Ascending aorta (tissue), 2 donors: ENCODE results near the gene CSNK1G1. TPM values are rescaled to one million over a fixed set of nuclear protein-coding genes. Genes with fewer than 3 reads are reported as not detected.

Source experiments
- DNase-seq, 2 donors: peaks; one replicate each; pipeline ENCODE4 v3.0.0-alpha.2; 2019; ENCODE audit warnings: low spot score in 2 of 2
- H3K27ac ChIP-seq, 2 donors: fragments of 200-600 bp; sonication (generic); one replicate each; pipeline ENCODE4 v1.5.1; 2016 to 2017; ENCODE audit warnings: mild to moderate bottlenecking in 1 of 2
- H3K27me3 ChIP-seq: fragments of 200-600 bp; sonication (generic); one replicate; pipeline ENCODE4 v1.5.1; 2017
- H3K36me3 ChIP-seq, 2 donors: fragments of 200-600 bp; sonication (generic); one replicate each; pipeline ENCODE4 v1.5.1; 2016
- H3K4me1 ChIP-seq, 2 donors: fragments of 200-600 bp; sonication (generic); one replicate each; pipeline ENCODE4 v1.5.1; 2016 to 2017; ENCODE audit warnings: mild to moderate bottlenecking in 1 of 2
- H3K4me3 ChIP-seq, 2 donors: fragments of 200-600 bp; sonication (generic); one replicate each; pipeline ENCODE4 v1.5.1; 2016 to 2017; ENCODE audit warnings: mild to moderate bottlenecking in 1 of 2
- H3K9me3 ChIP-seq, 2 donors: fragments of 200-600 bp; sonication (generic); one replicate each; pipeline ENCODE4 v1.5.1; 2016
- intact Hi-C: fragments of 100-400 bp; cut with DNase I; formaldehyde crosslinking; loops from one replicate; pipeline ENCODE4 v1.15.1; 2023
- total RNA-seq: library from RNA; depleted of rRNA; stranded (reverse); fragments of >200 nt; gene quantifications from one replicate; pipeline ENCODE4 v1.1.0, GENCODE V29; 2016
- TF ChIP-seq, protein P1 (sequence below), 3 experiments: fragments of 200-600 bp in 2 of 3; fragments of 450-650 bp in 1 of 3; sonication (generic) in 2 of 3; IDR thresholded peaks; one replicate each; pipeline ENCODE4 v1.5.1; 2016 to 2019; ENCODE audit warnings: antibody characterized with exemption in 3 of 3, mild to moderate bottlenecking in 1 of 3, moderate library complexity in 1 of 3

The CSNK1G1 gene
- total RNA-seq, 1 donor from 2014 or later: 12.9 TPM

DNA sequence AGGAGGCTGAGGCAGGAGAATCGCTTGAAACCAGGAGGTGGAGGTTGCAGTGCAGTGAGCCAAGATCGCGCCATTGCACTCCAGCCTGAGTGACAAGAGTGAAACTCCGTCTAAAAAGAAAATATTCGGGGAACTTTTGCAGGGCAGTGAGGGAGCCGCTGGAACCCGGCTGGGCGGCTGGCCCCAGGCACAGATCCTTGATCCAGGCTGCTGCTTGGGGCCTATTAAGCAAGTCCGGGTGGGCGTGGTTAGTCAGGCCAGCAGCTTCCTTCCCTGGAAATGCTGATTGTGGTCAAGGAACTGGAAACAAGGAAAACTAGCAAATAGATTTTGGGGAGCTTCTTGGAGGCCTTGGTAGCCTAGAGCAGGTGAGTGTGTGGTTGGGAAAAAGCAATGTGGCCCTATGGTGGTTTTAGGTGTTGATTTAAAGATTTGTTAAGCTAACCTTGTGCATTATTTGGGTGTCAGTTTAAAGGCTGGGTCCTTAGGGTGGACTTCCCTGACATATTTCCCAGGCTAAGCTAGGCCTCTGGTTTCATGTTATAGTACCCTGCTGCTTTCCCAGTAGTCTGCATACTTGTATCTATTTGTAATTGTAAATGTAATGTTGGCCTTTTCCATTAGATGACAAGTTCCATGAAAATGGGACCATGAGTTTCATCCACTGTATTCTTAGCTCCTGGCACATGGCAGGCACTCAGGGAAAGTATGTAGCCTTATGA is 222.2 kb downstream of the CSNK1G1 start:
- H3K4me1 ChIP-seq: no peaks in the 10 kb centered on the region
- H3K27me3 ChIP-seq: no peaks in the 10 kb centered on the region
- no peak overlapping the region for H3K4me3 ChIP-seq
- TF ChIP-seq, protein P1, sequence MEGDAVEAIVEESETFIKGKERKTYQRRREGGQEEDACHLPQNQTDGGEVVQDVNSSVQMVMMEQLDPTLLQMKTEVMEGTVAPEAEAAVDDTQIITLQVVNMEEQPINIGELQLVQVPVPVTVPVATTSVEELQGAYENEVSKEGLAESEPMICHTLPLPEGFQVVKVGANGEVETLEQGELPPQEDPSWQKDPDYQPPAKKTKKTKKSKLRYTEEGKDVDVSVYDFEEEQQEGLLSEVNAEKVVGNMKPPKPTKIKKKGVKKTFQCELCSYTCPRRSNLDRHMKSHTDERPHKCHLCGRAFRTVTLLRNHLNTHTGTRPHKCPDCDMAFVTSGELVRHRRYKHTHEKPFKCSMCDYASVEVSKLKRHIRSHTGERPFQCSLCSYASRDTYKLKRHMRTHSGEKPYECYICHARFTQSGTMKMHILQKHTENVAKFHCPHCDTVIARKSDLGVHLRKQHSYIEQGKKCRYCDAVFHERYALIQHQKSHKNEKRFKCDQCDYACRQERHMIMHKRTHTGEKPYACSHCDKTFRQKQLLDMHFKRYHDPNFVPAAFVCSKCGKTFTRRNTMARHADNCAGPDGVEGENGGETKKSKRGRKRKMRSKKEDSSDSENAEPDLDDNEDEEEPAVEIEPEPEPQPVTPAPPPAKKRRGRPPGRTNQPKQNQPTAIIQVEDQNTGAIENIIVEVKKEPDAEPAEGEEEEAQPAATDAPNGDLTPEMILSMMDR (IDR thresholded peaks at IDR 0.05): no peak
- H3K9me3 ChIP-seq: no peaks in the 10 kb centered on the region
- peaks cover 86 to 100% of the 10 kb centered on the region in 2 donors for H3K36me3 ChIP-seq
- intact Hi-C loops: no loop called here
- H3K27ac ChIP-seq: no peak overlapping the region
- no peak for DNase-seq

DNA sequence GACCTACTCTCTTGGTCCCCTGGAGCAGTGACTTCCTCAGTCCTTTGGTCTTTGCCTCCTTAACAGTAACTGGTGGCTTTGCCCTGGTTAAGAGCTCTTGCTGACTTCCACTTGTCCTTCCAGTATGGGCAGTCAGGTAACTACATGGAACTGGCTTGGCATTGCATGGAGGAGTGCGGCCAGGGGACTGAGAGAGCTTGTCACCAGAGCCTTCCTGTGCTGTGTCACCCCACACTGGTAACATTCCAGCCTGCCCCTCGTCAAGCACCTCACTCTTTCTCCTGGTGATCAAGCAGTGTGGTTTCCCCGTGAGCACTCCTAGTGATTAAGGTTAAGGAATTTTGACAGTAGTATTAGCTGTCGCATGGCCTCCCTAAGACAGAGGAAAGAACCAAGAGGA is 223.8 kb downstream of the CSNK1G1 start:
- Histone ChIP-seq H3K27ac (no peak overlapping the region), H3K4me1 (no peaks in the 10 kb centered on the region), H3K36me3 (peaks cover 88 to 100% of the 10 kb centered on the region in 2 donors), H3K9me3 (no peaks in the 10 kb centered on the region), H3K27me3 (no peaks in the 10 kb centered on the region), H3K4me3 (no peak overlapping the region)
- TF ChIP-seq, protein P1 (IDR thresholded peaks at IDR 0.05): no peak
- DNase-seq: no peak
- intact Hi-C loops: no loop called here

DNA sequence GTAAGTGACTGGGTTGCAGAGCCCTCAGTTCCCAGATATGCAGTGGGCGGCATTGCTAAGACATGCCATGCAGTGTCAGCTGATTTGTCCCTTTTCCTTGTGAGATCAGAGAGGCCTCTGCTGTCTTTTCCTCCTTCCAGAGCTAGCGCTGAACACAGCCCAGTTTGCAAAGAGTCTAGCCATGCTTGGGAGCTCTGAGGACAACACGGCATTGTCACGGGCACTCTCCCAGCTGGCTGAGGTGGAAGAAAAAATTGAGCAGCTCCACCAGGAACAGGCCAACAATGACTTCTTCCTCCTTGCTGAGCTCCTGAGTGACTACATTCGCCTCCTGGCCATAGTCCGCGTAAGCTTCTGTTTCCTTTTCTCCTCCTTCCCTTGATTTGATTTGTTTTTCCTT is 224.4 kb downstream of the CSNK1G1 start:
- no peak for DNase-seq
- Histone ChIP-seq H3K4me1 (no peaks in the 10 kb centered on the region), H3K9me3 (no peaks in the 10 kb centered on the region), H3K27ac (no peak overlapping the region), H3K36me3 (peaks cover 88 to 100% of the 10 kb centered on the region in 2 donors), H3K4me3 (no peak overlapping the region), H3K27me3 (no peaks in the 10 kb centered on the region)
- TF ChIP-seq, protein P1 (IDR thresholded peaks at IDR 0.05): no peak
- intact Hi-C loops: no loop called here

DNA sequence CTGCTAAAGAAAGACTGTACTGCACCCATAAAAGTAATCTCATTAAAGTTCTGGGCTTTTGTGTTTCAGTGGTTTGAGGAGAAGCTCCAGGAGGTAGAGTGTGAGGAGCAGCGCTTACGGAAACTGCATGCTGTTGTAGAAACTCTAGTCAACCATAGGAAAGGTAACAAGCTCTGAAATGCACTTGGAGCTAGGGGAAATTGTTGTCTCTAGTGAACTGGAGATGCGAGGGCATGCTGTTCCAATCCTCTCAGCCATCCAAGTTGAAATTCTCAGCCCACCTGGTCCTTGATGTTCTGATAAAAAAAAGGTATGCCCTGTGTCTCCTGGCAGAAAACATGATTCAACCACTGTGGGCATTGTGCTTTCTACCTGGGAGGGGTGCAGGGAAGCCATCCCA is 225.8 kb downstream of the CSNK1G1 start:
- intact Hi-C loops: no loop called here
- H3K4me3 ChIP-seq: no peak overlapping the region
- DNase-seq: no peak
- peaks cover 82 to 99% of the 10 kb centered on the region in 2 donors for H3K36me3 ChIP-seq
- TF ChIP-seq, protein P1 (IDR thresholded peaks at IDR 0.05): no peak
- no peaks in the 10 kb centered on the region for H3K9me3 ChIP-seq
- H3K27ac ChIP-seq: no peak overlapping the region
- H3K27me3 ChIP-seq: no peaks in the 10 kb centered on the region
- no peaks in the 10 kb centered on the region for H3K4me1 ChIP-seq

DNA sequence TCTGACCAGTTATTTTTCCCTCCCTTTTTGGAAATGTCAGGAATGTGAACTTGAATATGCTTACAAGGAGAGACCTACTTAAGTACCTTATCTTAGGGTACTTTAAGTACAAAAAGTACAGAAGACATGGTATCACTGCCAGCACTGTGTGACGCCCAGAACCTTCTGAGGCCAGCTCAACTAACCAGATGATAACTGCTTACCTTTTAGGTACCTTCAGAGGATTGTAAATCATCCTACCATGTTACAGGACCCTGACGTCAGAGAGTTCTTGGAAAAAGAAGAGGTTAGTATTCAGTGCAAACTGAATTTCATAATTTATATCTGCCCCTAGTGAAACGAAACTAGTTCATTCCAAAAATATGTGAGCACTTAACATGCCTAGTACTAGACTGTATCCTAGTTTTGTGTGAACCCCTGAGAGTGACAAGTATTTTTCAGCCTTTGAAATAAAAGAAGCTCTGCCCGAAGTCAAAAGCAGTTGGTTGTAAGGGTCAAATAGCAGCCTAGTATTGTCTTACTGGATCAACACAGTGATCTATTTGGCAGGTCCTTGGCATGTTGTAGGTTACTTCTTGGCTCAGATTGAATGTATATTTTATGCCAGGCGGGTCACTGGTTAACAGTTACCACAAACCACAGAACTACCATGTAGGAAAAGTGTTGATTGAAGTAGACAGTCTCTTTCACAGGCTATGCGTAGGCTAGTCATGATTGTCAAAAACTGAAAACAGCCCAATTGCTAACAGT is 228.3 kb downstream of the CSNK1G1 start:
- Histone ChIP-seq H3K27me3 (no peaks in the 10 kb centered on the region), H3K27ac (no peak overlapping the region), H3K36me3 (peaks cover 89 to 96% of the 10 kb centered on the region in 2 donors), H3K4me3 (no peak overlapping the region), H3K9me3 (no peaks in the 10 kb centered on the region), H3K4me1 (no peaks in the 10 kb centered on the region)
- intact Hi-C loops: no loop called here
- TF ChIP-seq, protein P1 (IDR thresholded peaks at IDR 0.05): no peak
- DNase-seq: no peak
